Activated T-helper 1 cell treated with anti-CD3 and anti-CD28 coated beads, Interleukin-12 subunit alpha, Interleukin-12 subunit beta, Interleukin-2, Interleukin-4 antibody, amounts not matched to agents 30 ng/mL and 10 ng/mL and 1 ng/mL, durations not matched to agents 14 hours and 24 hours and 36 hours (primary cell): ENCODE results near the gene SETD9. TPM values are rescaled to one million over a fixed set of nuclear protein-coding genes. Genes with fewer than 3 reads are reported as not detected.
A peak's percentile ranks its signal among the peaks of the same experiment; 100 is the strongest.

Experiments used
- DNase-seq: peaks from one replicate; pipeline ENCODE4 v3.0.0; 2021; ENCODE audit warnings: low spot score
- H3K27ac Mint-ChIP-seq: one replicate; pipeline ENCODE4 v1.8.0; 2021; ENCODE audit warnings: mild to moderate bottlenecking, mixed read lengths
- H3K27me3 Mint-ChIP-seq: one replicate; pipeline ENCODE4 v1.8.0; 2022; ENCODE audit warnings: mild to moderate bottlenecking, moderate library complexity, mixed read lengths; ENCODE audit not compliant: insufficient read depth
- H3K36me3 Mint-ChIP-seq: one replicate; pipeline ENCODE4 v1.8.0; 2021; ENCODE audit warnings: low read depth, mixed read lengths
- H3K4me1 Mint-ChIP-seq: one replicate; pipeline ENCODE4 v1.8.0; 2021; ENCODE audit warnings: low read depth, mixed read lengths
- H3K4me3 Mint-ChIP-seq: one replicate; pipeline ENCODE4 v1.8.0; 2021; ENCODE audit warnings: mild to moderate bottlenecking, moderate library complexity, mixed read lengths
- H3K9me3 Mint-ChIP-seq: one replicate; pipeline ENCODE4 v1.8.0; 2021; ENCODE audit warnings: mixed read lengths
- intact Hi-C: fragments of 100-400 bp; cut with micrococcal nuclease; formaldehyde crosslinking; loops from one replicate; pipeline ENCODE4 v1.15.1; 2024
- total RNA-seq: library from RNA; stranded (reverse); gene quantifications from 2 replicates; pipeline ENCODE4 v1.2.3, GENCODE V29; 2022

SETD9 gene
- total RNA-seq, 1 donor from 2014 or later: 13.6 TPM

GRCh38 chr5:56908942-56909293, 478 bp upstream of the SETD9 start:
- peaks cover 10% of the 10 kb centered on the region for H3K36me3 Mint-ChIP-seq
- H3K27me3 Mint-ChIP-seq: peaks cover 19% of the 10 kb centered on the region
- no peaks in the 10 kb centered on the region for H3K9me3 Mint-ChIP-seq
- intact Hi-C loops: loop anchor here (1.0 to 10.0 kb wide), 7 partner anchors 94 to 1551 kb away; partner anchors contain the start of genes MAP3K1 and PLK2
- H3K4me3 Mint-ChIP-seq: peak overlapping the region; percentile 90
- H3K4me1 Mint-ChIP-seq: peaks cover 25% of the 10 kb centered on the region
- DNase-seq: no peak
- peak overlapping the region; percentile 87 for H3K27ac Mint-ChIP-seq

DNA sequence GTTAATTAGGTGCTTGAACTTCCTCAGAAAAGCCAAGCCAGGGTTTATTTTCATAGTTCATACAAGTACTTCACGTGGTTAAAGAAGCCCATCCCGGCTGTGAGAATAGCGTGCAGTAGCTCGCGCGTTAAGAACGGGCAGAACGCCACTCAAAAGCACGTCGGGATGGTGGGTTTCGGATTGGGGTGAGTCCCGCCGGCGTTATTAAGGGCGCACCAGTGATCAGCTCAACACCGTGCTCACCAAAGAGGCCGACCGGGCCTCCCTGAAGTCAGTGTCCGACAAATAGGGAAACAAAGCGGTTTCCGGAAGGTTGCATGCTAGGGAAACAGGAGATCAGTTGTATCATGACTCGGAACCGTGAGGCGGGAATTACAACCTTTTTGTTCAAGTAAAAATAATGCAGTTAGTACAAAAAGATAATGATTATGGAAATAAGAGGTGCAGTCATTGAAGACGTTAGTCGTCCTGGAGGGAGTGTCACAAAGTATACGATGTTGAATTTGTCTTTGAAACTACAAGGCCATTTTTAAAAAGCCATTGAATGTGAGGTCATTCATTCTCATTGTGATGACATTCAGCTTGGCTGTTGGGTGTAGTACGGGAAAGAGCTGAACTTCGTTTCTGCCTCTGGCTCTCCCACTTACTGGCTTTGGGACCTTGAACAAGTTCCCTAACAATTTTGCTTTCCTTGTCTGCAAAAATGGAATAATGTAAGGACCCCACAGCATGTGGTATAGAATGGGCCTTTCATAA, 992 bp downstream of the SETD9 start:
- Mint-ChIP-seq H3K4me1 (peaks cover 25% of the 10 kb centered on the region), H3K9me3 (no peaks in the 10 kb centered on the region), H3K4me3 (peak overlapping the region; percentile 90), H3K27me3 (peaks cover 19% of the 10 kb centered on the region), H3K27ac (peak overlapping the region; percentile 95), H3K36me3 (peaks cover 10% of the 10 kb centered on the region)
- intact Hi-C loops: loop anchor here (1.0 kb wide), 1 partner anchor 42 kb away; the partner anchor contains the start of gene MIER3
- no peak for DNase-seq

DNA sequence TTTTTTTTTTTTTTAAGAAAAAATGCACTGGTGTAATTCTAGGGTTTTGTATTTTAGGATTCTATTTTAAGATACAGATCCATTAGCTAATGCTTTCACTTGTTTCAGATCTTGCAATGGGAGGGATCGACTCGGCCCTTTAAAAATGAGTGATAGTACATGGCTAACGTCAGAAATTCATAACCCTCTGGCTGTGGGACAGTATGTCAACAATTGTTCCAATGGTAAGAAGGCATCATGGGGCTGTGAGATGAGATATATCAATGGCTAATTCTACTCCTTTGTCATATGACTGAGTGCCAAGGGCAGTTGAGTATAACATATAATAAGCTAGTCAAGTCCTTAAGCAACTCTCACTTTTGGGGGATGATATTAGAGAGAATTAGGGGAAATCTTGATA, 4.4 kb downstream of the SETD9 start:
- Mint-ChIP-seq H3K9me3 (no peaks in the 10 kb centered on the region), H3K36me3 (peaks cover 16% of the 10 kb centered on the region), H3K4me1 (peaks cover 24% of the 10 kb centered on the region), H3K27me3 (peaks cover under 1% of the 10 kb centered on the region), H3K27ac (no peak overlapping the region), H3K4me3 (no peak overlapping the region)
- no peak for DNase-seq
- intact Hi-C loops: no loop called here

- no peaks in the 10 kb centered on the region for H3K9me3 Mint-ChIP-seq
- no peaks in the 10 kb centered on the region for H3K27me3 Mint-ChIP-seq
- intact Hi-C loops: no loop called here
- no peak for DNase-seq
- peaks cover 16% of the 10 kb centered on the region for H3K36me3 Mint-ChIP-seq
- H3K27ac Mint-ChIP-seq: no peak overlapping the region
- H3K4me1 Mint-ChIP-seq: peaks cover 20% of the 10 kb centered on the region
- no peak overlapping the region for H3K4me3 Mint-ChIP-seq
Measured at GRCh38 chr5:56914678-56915077, 5.3 kb downstream of the SETD9 start.

GRCh38 chr5:56917534-56917933, 8.1 kb downstream of the SETD9 start:
- Mint-ChIP-seq H3K4me3 (no peak overlapping the region), H3K27me3 (no peaks in the 10 kb centered on the region), H3K4me1 (peaks cover 5% of the 10 kb centered on the region), H3K27ac (no peak overlapping the region), H3K36me3 (peaks cover 18% of the 10 kb centered on the region), H3K9me3 (no peaks in the 10 kb centered on the region)
- DNase-seq: no peak
- intact Hi-C loops: no loop called here

GRCh38 chr5:56918054-56918453, 8.7 kb downstream of the SETD9 start:
- Mint-ChIP-seq H3K9me3 (no peaks in the 10 kb centered on the region), H3K27me3 (no peaks in the 10 kb centered on the region), H3K27ac (no peak overlapping the region), H3K4me1 (peaks cover 5% of the 10 kb centered on the region), H3K36me3 (peaks cover 19% of the 10 kb centered on the region), H3K4me3 (no peak overlapping the region)
- intact Hi-C loops: no loop called here
- no peak for DNase-seq

GRCh38 chr5:56919942-56920662, 10.7 kb downstream of the SETD9 start:
- Mint-ChIP-seq H3K9me3 (no peaks in the 10 kb centered on the region), H3K27me3 (no peaks in the 10 kb centered on the region), H3K4me3 (no peak overlapping the region), H3K4me1 (peaks cover 5% of the 10 kb centered on the region), H3K27ac (no peak overlapping the region), H3K36me3 (peaks cover 31% of the 10 kb centered on the region)
- intact Hi-C loops: no loop called here
- no peak for DNase-seq

- no peak overlapping the region for H3K4me3 Mint-ChIP-seq
- H3K4me1 Mint-ChIP-seq: peaks cover 5% of the 10 kb centered on the region
- intact Hi-C loops: no loop called here
- peaks cover 38% of the 10 kb centered on the region for H3K36me3 Mint-ChIP-seq
- DNase-seq: no peak
- H3K27me3 Mint-ChIP-seq: no peaks in the 10 kb centered on the region
- no peak overlapping the region for H3K27ac Mint-ChIP-seq
- no peaks in the 10 kb centered on the region for H3K9me3 Mint-ChIP-seq
Measured at GRCh38 chr5:56922922-56923321, 13.5 kb downstream of the SETD9 start.

DNA sequence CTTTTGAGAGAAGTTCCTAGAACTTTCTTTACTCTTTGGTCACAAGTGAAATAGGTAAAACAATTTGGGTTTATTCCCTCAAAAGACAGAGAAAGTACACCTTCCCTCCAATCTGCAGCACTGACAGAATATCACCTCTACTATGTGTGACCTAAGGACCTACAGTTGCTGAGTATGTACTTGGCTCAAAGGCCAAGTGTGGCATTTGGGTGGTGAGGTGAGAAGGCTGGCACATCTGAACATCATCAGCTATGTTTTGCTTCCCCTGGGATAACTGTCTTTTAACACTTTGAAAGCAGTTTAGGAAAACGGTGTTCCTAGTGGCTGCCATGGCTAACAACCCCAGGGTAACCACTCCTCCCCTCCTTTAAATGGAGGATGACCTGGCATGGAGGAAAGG, 24.9 kb downstream of the SETD9 start:
- DNase-seq: no peak
- H3K36me3 Mint-ChIP-seq: peaks cover 37% of the 10 kb centered on the region
- H3K4me3 Mint-ChIP-seq: no peak overlapping the region
- H3K27me3 Mint-ChIP-seq: no peaks in the 10 kb centered on the region
- H3K27ac Mint-ChIP-seq: no peak overlapping the region
- intact Hi-C loops: no loop called here
- H3K4me1 Mint-ChIP-seq: no peaks in the 10 kb centered on the region
- no peaks in the 10 kb centered on the region for H3K9me3 Mint-ChIP-seq

DNA sequence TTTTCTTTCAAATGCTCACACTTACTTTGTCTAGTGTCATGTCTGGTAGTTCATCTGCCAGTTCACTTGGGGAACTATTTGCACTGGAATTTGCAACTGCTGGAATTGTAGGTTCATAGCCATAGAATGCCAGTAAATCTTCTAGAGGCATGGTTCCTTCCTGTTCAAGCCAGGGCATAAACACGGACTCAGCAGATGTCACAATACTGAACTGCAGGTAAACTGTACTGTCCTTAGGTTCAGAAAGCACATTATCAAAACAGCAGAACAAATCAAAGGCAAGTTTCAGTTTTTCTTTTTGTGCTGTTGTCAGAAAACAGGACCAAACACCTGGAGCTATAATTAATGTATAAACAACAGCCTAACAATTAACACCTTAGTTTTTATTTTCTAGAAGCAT, 29.5 kb downstream of the SETD9 start:
- Mint-ChIP-seq H3K9me3 (no peaks in the 10 kb centered on the region), H3K27ac (no peak overlapping the region), H3K27me3 (no peaks in the 10 kb centered on the region), H3K4me3 (no peak overlapping the region), H3K36me3 (peaks cover 53% of the 10 kb centered on the region), H3K4me1 (peaks cover 9% of the 10 kb centered on the region)
- DNase-seq: no peak
- intact Hi-C loops: no loop called here

DNA sequence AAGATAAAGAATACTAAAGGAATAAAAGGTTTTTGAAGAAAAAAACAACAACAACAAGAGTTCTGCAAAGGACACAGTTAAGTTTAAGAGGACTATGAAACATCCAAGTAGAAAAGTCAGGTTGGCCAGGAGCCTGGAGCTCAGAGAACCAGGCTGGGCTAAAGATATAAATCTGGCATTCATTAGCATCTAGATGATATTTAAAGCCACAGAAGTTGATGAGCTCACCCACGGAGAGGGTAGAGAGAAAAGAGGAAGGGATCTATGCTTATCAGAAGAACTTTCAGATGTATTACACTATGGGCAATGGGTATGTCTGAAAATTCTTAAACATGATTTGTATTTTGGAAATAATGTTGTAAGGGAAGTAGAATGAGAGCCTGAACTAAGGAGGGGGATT, 32.6 kb downstream of the SETD9 start:
- peaks cover 12% of the 10 kb centered on the region for H3K4me1 Mint-ChIP-seq

DNA sequence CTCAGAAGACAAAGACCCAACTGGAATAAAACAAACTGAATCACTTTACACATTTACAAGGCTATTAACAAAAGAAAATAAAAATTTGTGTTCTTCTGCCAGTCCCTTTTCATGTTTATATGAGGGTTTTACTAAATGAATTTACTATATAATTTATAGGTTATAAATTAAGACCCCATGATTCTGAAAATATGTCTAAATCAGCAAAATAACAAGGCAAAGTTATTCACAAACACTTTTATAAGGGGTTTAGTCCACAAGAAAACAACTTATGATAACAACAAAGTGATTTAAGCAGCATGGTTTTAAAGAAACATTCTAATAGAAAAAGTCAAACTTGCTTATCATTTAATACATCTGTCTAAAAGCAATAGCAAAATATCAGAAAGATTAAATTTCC, 37.7 kb downstream of the SETD9 start:
- no peak overlapping the region for H3K27ac Mint-ChIP-seq
- no peaks in the 10 kb centered on the region for H3K9me3 Mint-ChIP-seq
- no peaks in the 10 kb centered on the region for H3K27me3 Mint-ChIP-seq
- no peak overlapping the region for H3K4me3 Mint-ChIP-seq
- DNase-seq: no peak
- peaks cover 21% of the 10 kb centered on the region for H3K4me1 Mint-ChIP-seq
- intact Hi-C loops: no loop called here
- peaks cover 25% of the 10 kb centered on the region for H3K36me3 Mint-ChIP-seq

More for the DNA sequence above, 32.6 kb downstream of the SETD9 start:
- Mint-ChIP-seq H3K4me3 (no peak overlapping the region), H3K27me3 (no peaks in the 10 kb centered on the region), H3K9me3 (no peaks in the 10 kb centered on the region), H3K36me3 (peaks cover 47% of the 10 kb centered on the region), H3K27ac (no peak overlapping the region)
- intact Hi-C loops: no loop called here
- DNase-seq: no peak

DNA sequence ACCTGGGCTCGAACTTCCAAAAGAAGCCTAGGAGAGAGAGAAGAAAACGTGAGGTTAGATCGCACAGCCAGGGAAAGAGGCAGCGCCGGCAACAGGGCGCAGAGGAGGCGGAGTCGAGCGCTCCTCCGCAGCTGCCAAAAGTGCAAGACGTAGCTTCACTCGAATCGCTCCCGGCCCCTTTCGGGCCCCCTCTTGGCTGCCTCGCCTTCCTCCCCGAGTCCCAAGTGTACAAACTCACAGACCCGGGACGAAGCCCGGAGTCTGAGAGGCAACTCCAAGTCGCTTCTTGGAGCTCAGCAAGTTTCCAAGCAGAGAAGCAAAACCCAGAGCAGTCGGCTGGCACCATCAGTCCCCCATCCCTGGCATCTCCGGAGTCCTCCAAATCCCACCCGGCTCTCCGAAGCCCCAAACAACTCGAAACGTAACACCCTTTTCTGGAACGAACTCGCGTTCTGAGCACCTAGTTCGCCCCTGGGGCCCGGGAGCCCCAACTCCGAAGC, 41.3 kb downstream of the SETD9 start:
- Mint-ChIP-seq H3K27ac (peak overlapping the region; percentile 45), H3K4me3 (peak overlapping the region; percentile 95), H3K36me3 (peaks cover 8% of the 10 kb centered on the region), H3K4me1 (peaks cover 28% of the 10 kb centered on the region), H3K9me3 (no peaks in the 10 kb centered on the region), H3K27me3 (peaks cover 12% of the 10 kb centered on the region)
- DNase-seq: peak; percentile 42
- intact Hi-C loops: loop anchor here (1.0 to 5.0 kb wide), 3 partner anchors 133 to 271 kb away; partner anchors contain the start of gene MAP3K1
